Fibroblast of skin of scalp (primary cell): ENCODE results near the gene TMEM178B.

ENCODE experiments used
- DNase-seq: peaks from one replicate; pipeline ENCODE4 v3.0.0-alpha.2; 2013

Gene TMEM178B

GRCh38 chr7:141481971-141482370 lies 408.1 kb downstream of the TMEM178B start:
- no peak for DNase-seq

GRCh38 chr7:141483044-141483443 lies 409.2 kb downstream of the TMEM178B start:
- no peak for DNase-seq

- DNase-seq = no peak
Measured at GRCh38 chr7:141484907-141485306, 411.0 kb downstream of the TMEM178B start.

- no peak for DNase-seq
Measured at GRCh38 chr7:141486959-141487358, 413.1 kb downstream of the TMEM178B start.

- DNase-seq = no peak
Measured at GRCh38 chr7:141490474-141490873, 416.6 kb downstream of the TMEM178B start.

GRCh38 chr7:141495057-141495456 lies 421.2 kb downstream of the TMEM178B start:
- DNase-seq = no peak

GRCh38 chr7:141497391-141497790 lies 423.5 kb downstream of the TMEM178B start:
- DNase-seq = no peak

GRCh38 chr7:141500608-141501007 lies 426.7 kb downstream of the TMEM178B start:
- DNase-seq = no peak

GRCh38 chr7:141501451-141501850 lies 427.6 kb downstream of the TMEM178B start:
- DNase-seq = no peak

- no peak for DNase-seq
Measured at GRCh38 chr7:141511316-141511675, 437.4 kb downstream of the TMEM178B start.

GRCh38 chr7:141511676-141512396 lies 438.0 kb downstream of the TMEM178B start:
- no peak for DNase-seq

GRCh38 chr7:141512597-141512996 lies 438.7 kb downstream of the TMEM178B start:
- no peak for DNase-seq

GRCh38 chr7:141513720-141514119 lies 439.9 kb downstream of the TMEM178B start:
- DNase-seq = no peak

GRCh38 chr7:141515941-141516340 lies 442.1 kb downstream of the TMEM178B start:
- no peak for DNase-seq

GRCh38 chr7:141519623-141520022 lies 445.8 kb downstream of the TMEM178B start:
- no peak for DNase-seq

- DNase-seq = no peak
Measured at GRCh38 chr7:141522657-141523342, 448.9 kb downstream of the TMEM178B start.

GRCh38 chr7:141525973-141526514 lies 452.2 kb downstream of the TMEM178B start:
- no peak for DNase-seq

- no peak for DNase-seq
Measured at GRCh38 chr7:141527076-141527475, 453.2 kb downstream of the TMEM178B start.

GRCh38 chr7:141528399-141528798 lies 454.5 kb downstream of the TMEM178B start:
- no peak for DNase-seq
